HG02970 (cell line): ENCODE measurements around the gene NRXN3.

Experiments used
- ATAC-seq: cut with Tn5 transposase; IDR thresholded peaks from one replicate; pipeline ENCODE4 v1.9.1; 2021; ENCODE audit warnings: mild to moderate bottlenecking, moderate library complexity, moderate number of reproducible peaks; ENCODE audit not compliant: unreplicated experiment, low FRiP score

The NRXN3 gene

DNA sequence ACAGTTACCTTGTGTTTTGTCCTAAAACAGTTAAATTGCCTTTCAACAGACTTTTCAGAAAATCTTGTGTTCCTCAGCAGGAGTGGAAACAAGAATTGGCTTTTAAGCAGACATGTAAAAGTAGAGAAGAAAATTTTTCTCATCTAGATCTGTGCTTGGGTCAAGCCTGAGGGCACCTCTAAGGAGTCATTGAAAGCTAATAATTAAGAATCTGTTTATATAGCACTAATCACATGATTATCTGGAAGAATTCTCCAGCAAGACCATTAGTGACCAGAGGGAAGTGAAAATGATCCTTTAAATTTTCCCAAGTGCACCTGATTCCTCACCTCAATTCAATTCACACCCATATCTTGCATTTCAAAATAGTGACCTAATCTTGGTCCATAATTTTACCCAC, 1746.1 kb downstream of the NRXN3 start:
- no peak for ATAC-seq

- no peak for ATAC-seq
Measured at GRCh38 chr14:79916892-79917291, 1746.7 kb downstream of the NRXN3 start.
